NCI-H1436 treated with DMSO at 0.1 percent for 48 hours (cell line): ENCODE results near the gene FBLN5.
"Not testable (repeated sequence)": the region's sequence is repeated elsewhere in the genome, so short reads cannot be mapped to it uniquely, and the experiment has no call there.

ENCODE experiments used
- DNase-seq: peaks from one replicate; lab custom pipeline; 2025; lab: John Stamatoyannopoulos, UW

FBLN5 gene

DNA sequence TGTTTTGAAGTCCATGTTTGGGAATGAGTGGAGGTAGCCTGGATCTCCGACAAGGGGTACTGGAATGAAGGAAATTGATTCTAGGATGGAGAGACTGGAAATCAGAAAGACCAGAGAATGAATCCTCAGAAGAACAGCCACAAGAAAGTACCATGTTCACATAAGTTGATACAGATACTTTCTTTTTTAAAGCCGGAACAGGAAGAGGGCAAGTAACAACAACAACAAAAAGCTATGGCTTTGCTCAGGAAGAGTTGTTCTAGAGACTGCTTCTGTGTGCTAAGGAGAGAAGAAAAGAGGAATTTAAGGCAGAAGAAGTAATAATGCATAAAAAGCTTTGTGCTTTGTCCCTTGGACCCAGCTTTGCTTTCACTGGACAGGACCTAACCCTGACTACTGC lies 86.4 kb downstream of the FBLN5 start:
- no peak for DNase-seq

DNA sequence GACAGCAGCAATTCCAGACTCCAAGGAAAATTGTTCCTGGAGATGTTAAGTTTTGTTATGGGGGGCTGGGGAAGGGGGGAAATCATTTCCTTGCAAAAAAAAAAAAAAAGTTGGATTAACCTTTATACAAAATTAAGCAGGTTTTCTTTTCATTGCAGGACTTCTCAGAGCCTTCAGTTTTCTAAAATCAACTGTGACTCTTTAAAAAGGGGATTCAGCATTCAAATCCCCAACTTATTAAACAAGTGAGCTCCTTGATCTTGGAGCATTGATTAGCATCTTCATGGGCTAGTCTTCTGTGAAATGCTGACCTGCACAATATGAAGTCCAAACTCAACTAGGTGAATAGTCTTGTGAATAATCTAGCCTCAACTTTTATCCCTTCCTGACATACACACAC lies 87.3 kb downstream of the FBLN5 start:
- DNase-seq: no peak

DNA sequence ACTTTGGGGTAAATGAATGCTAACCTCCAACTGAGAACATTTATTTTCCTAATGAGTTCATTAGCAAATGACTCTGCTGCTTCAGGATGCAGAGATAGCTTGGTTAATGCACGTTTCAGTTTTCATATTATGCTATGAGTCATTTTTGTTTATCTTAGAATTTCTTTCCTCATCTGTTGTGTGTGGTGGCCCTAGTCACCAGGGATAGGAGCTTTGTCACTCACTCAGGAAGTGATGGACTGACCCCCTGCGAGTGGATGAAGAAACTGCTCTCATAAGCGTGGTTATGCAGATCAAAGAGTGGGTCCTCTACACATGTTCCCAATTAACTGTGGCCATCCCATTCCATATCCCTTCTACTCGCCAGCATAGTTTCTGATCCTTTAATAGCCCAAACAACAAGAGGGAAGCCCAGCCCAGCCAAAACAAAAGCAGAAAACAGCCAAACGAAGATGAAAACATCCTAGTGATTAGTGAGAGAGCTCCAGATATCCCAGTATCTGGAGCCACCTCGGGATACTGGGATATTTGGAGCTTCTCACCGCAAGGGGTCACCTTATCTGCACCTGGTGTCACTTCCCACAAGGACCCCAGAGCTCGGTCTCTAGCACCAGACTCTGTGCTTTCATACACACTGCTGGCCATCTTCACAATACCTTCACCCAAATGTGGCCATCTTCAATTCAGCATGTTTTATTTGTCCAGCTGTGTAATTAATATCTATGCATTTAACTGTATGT lies 88.8 kb downstream of the FBLN5 start:
- DNase-seq: no peak

DNA sequence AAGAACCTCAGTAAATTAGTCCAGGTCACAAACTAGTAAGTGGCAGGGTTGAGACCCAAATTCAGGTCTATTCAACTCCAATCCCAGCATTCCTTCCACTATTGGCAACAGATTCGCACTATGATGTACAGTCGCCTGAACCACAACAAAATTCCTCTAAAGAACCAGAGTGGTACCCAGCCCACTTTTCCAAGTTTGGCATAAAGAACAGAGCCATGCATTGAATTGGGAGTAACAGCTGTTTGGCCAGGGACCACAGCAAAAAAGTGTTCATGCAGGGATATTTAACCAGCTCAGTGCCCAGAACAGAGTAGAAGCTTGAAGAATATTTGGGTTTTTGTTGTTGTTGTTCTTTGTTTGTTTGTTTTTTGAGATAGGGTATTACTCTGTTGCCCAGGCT lies 89.9 kb downstream of the FBLN5 start:
- DNase-seq: no peak

DNA sequence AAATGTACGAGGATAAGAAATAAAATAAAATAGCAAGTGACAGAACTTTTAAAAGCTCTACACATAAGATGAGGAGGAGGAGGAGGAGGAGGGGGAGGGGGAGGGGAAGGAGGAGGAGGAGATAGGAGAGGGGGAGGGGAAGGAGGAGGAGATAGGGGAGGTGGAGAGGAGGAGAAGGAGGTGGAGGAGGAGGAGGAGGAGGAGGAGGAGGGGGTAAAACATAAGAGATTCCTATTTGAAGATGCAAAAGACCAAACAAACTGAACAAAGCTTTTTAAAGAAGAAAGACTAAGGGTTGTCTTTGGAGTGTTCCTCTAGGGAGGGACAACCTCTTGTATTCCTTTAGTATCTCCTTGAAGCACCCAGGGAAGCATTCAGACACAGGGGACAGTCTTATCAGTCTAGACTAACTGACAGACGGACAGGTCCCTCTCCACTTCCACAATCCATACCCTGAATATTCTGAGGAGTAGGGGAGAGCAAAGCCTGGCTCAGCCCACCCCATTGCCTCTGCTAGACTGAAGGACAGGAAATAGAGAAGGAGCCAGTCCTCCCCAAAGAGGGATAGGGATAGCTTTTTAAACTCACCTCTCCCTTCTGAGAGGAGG lies 93.1 kb downstream of the FBLN5 start:
- no peak for DNase-seq

DNA sequence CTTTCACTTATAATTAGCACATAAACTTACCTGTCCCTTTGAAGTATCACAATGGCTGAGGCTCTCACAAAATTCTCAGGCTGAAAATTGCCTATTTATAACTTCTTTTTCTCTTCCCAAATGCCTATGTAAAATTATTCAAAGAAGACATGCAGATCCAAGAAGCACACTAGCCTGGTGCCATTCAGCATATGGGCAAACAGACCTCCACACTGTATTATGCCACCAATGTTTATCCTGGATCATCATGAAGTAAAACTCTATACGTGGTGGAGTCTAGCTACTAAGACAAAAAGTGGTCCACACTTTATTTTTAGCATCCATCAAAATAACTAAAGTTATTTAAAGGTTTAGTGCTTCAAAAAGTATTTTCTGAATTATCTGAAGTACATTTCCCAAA lies 95.9 kb downstream of the FBLN5 start:
- no peak for DNase-seq

DNA sequence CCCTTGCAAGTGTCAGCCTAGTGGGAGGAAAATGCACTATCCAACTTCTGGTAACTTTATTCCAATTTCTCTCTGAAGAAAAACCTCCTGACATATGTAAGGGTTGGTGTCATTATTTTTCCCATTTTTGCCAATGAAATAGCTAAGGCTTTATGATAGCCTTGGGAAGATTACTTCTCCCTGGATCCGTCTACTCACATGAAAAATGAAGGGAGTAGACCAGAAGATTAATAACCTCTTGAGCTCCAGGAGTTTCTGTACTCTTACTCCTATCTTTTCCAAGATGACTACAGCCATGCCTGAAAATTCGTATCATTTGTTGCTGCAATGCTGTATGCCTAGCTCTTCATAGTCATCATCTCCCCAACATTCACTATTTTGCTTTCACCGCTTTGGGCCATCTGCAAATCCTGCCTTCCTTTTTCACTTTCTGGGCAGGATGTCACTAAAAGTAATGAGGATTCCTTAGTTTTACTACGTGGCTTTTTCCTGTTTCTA lies 98.9 kb downstream of the FBLN5 start:
- DNase-seq: no peak

DNA sequence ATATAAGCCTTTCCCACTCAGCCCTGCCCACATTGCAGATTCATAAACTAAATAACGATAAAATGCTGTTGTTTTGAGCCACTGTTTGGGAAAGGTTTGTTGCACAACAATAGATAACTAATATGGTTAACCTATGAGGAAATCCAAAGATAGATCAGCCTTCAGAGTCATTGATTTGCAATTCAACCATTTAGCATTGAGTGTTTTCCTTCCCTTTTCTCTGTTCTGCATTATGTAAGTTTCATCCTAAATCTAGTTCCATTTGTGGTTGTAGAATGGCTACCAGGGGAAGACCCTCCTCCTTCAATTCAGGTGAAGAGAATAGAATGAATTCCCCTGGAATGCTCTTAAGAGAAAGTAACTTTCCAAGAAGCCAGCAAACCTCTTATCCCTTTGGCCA lies 99.8 kb downstream of the FBLN5 start:
- DNase-seq: no peak

DNA sequence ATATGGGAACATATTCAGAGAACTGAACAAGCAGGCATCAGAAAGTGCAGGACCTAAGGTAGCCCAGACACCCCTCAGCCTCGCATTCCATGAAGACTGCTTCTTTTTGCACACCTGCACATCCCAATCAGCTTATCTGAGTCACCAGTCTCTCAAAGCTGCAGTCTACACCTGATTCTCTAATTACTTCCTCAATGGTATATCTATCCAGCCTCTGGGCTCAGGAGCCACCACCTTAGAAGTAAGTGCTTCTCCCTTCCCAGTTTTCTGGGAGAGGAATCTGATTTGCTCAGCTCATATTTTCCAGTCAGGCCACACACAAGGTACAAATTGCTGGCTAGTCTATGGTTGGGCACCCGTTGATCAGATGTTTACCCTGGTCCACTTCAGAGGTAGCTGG lies 101.8 kb downstream of the FBLN5 start:
- no peak for DNase-seq

DNA sequence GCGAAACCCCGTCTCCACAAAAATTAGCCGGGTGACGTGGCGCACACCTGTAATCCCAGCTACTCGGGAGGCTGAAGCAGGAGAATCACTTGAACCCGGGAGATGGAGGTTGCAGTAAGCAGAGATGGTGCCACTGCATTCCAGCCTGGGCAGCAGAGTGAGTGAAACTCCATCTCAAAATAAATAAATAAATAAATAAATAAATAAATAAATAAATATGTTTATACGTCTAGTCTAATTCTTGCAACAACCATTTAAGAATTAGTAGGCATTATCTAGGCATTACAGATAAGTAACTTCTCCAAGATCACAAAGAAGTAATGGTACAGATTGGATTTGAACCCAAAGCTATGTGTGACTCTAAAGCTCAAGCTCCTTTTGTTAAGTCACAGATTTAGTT lies 102.4 kb downstream of the FBLN5 start:
- not testable (repeated sequence) for DNase-seq

DNA sequence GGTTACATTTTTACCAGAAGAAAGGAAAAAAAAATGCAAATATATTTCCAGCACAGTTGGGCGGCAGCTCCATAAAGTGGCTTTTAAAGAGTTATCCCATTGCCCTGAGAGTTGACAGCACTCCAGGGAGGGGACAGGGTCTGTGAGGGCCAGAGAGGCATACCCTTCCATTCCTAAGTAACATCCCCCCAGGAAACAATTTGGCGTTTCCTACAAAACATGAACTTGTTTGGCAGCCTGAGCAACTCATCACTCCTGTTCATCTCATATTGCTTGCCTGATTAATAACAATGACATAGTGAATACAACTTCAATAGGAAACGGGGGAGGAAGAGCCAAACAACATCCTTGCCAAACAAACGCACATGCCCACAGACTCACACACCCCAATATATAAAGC lies 103.5 kb downstream of the FBLN5 start:
- no peak for DNase-seq

DNA sequence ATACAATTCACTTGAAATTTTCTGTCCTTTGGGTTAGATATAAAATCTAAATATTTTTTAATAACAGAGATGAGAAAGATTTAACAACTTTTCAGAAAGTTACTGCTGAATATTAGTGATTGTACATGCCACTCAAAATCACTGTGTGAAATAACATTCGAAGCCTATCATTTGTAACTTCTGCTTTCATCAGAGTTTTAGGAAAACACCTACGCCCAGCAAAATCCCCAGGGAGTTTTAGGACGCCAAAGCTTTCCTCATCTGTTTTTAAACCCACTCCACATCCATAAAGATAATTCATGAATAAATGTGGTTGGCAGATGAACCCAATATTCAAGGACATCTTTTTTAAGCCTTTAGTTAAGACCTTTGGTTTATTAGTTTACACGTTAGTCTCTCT lies 104.1 kb downstream of the FBLN5 start:
- DNase-seq: no peak

DNA sequence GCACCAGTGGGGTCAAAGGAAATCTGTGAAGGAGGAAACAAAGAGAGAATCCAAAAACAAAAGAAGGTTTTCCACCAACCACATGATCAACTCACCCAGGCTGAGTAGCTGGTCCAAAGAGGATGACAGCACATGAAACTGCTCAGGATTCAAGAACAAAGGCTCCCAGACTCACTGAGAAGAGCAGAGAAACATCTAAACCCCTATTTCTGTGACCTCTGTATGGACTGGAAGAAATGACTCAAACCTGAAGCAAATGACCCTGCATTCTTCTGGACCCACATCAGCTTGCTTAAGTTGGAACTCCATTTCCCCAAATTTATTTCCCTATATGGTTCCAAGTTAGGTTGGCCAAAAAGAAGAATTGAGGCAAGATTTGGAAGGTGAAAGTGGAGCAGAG lies 106.4 kb downstream of the FBLN5 start:
- no peak for DNase-seq

DNA sequence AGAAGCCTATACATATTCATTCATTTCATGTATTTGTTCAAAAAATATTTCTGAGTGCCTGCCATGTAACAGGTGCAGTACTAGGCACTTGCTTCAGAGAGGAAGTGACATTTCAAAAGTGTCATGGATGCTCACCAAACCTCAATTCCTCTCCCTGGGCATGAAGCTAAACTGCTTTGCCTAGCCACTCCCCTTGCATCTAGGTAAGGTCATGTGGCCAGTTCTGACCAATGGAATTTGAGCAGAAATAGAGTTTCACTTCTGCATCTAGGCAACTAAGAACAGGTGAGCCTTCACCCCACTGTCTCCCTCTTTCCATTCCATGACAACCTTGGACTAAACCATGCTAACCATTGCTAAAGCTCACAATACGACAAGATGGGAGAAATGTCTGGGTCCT lies 107.7 kb downstream of the FBLN5 start:
- no peak for DNase-seq

DNA sequence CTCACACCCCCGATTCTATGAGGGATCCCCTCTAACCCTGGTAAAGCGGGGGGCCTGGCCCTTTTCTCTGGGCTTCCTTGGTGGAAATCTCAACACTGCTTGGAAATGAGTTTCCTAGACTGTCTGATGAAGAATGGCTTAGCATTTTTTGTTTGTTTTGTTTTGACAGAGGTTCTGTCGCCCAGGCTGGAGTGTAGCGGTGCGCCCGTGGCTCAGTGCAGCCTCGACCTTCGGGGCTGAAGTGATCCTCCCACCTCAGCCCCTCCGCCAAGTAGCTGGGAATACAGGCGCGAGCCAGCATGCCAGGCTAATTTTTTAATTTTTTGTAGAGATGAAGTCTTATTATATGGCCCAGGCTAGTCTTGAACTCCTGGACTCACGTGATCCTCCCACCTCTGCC lies 110.4 kb downstream of the FBLN5 start:
- no peak for DNase-seq

DNA sequence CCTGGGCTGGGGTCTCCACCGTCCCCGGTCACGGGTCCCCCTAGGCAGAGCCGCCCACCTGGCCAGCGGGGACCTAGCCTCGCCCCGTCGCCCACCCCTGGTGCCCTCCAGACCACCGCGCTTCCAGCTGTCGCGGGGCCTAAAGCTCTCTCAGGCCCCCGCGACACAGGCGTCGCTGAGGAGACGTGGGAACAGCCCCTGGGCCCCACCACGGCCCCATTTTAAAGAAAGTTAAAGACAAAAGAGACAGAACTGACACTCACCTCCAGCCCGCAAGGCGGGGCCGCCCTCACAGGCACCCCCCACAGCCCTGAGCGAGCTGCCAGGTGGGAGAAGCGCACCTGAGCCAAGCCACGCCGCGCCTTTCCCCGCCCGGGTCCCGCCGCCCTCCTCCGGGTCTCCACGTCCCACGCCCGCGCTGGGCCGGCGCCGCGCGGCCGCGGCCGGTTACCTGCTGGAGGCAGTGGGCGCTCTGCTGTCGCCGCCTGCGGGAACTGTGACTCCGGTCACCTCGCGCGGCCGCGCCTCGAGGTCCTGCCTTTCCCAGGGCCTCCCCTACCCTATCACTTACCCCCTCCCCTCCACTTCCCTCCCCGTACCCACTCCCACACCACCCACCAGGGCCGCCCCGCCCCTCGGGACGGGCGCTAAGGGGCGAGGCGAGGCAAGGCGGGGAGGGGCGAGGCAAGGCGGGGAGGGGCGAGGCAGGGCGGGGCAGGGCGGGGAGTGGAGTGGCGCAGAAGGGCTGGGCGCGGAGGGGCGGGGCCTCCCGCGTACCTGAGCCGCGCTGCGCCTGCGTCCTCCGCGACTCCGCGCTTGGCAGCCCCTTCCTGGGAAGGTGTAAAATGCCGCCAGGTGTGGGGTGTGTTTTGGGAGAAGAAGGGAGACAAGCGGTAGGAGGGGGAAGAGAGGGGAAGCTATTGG lies 111.3 kb downstream of the FBLN5 start:
- DNase-seq: no peak

DNA sequence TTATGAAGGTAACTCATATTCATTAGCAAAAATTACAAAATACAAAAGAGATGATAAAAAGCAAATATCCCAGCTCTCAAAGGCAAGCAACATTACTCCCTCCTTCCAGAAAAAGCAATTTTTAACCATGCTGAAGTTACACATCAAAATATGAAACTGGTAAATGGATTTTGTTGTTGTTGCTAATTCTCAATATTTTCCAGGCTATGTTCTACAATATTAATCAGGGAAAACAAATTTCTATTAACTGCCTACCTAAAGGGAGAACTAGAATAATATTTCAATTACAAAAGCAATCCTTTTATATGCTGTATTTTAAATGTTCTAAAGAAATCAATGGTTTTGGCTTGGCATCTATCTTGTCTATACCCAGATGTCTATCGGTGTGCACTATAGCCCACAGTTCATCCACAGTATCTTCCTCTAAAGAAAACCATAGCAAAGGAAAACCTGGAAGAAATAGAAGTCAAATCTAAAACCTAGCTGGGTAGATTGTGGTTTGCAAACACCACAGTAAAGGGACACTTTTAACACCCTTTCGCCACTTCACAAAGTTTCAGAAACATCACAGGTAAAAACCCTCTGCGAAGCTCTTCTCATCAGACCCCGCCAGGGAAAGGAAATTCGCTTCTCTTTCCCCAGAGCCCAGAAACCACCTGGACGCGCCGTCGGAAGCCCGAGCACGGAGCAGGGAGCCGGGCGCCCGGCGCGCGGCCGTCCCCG lies 112.1 kb downstream of the FBLN5 start:
- DNase-seq: no peak

DNA sequence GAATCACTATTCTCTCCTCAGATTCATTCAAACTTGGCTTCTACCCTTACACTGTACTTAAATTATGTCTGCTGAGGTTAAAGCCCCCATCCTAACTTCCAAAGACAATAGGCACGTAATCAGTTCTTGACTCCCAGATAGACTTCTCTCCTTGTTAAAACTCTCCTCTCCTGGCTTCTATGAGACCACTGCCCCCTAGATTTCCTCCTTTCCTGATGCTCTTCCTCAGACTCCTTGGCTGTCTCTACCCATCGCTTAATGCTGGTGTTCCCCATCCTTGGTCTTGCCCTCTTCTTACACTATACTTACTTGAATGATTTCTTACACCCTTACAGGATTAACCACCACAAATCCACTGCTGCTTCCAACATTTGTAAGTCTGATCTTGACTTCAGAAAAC lies 112.9 kb downstream of the FBLN5 start:
- no peak for DNase-seq

DNA sequence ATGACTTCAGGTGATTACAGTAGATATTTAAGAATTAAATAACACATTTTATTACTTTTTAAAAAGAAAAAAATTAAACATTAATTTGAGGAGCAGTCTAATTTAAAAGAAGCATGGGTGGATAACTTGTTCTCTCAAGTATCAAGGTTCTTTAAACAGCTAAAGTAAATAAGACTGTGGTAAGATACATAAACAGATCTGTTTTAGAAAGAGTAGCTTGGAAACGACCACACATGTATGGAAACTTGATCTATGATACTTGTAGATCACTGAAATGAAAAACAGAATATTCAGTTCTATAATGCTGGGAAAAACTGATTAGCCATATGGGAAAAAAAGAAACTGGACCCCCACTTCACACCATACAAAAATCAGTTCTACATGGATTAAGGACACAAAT lies 116.2 kb downstream of the FBLN5 start:
- no peak for DNase-seq

DNA sequence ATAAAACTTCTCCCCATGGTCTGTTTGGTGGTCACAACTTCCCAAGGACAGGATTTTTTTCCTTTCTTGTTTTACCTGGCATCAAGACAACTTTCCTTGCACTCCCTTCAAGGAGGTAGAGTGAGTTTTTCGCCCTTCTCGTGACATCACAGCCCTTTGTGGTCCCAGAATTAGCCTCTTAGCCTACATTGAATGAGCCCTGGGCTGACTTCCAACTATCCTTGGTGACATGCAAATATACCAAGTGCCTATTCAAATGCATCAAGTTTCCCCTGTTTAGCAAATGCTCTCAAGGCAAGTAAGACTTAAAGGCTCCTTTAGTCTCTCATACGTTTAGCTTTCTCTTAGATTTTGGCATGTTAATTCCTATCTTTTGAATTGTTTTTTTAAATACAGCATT lies 116.7 kb downstream of the FBLN5 start:
- no peak for DNase-seq

DNA sequence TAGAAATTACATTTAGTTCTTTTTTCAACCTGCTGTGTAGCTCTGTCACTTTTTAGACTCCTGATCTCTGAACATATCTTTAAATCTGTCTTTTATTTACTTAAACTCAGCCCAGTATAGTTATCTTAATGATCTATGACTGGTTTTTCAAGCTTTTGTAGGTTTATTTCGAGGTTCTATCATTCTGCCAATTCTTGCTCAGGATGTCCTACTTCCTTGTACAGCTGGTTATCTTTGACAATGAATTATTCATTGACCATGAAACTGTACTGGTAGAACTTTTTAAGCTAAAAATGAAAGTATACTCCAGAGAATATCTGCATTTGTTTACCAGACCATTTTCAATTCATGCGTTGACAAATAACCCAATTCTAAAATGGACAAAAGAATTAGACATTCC lies 118.0 kb downstream of the FBLN5 start:
- DNase-seq: no peak

DNA sequence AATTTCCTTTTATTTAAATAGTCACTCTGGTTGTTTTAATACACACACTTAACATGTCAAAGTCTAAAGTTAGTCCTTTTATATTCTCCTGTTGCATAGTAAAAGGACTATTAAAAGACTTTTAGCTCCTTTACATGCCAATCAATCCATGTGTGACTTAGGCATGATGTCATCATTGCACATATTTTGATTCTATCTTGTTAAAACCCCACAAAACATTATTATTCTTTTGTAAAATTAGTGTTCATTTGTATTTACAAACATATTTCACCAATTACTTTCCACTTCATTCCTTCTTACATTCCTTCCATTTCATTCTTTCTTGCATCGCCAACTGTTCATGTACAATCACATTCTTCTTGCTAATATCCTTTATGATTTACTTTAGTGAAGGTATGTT lies 119.7 kb downstream of the FBLN5 start:
- no peak for DNase-seq
